Pancreas (tissue), 10 donors: Measurements from ENCODE around the gene MRGPRG. TPM values are rescaled to one million over a fixed set of nuclear protein-coding genes. Genes with fewer than 3 reads are reported as not detected.

Experiments
- ATAC-seq, 4 donors: fragments of 200-7000 bp; cut with Tn5 transposase; one replicate each; pipeline versions ENCODE4 v1.8.0 to v1.9.1; 2020; ENCODE audit warnings: mild to moderate bottlenecking in 4 of 4, moderate library complexity in 4 of 4
- DNase-seq, 6 donors: peaks; one replicate each; pipeline ENCODE4 v3.0.0-alpha.2; 2020
- FAIRE-seq: peaks from 2 replicates; lab custom pipeline; 2012; peaks lifted over from hg19 to GRCh38; lab: Jason Lieb, UNC
- H3K27ac ChIP-seq, 4 donors: fragments of 200-600 bp; sonication (generic); 1 replicate in 3 of 4; 2 replicates in 1 of 4; pipeline versions ENCODE4 v1.5.0 to v1.8.0; 2020
- H3K27me3 ChIP-seq, 4 donors: fragments of 200-600 bp; one replicate each; pipeline ENCODE4 v1.8.0; 2021
- H3K36me3 ChIP-seq, 3 donors: fragments of 200-600 bp; sonication (generic) in 1 of 3; one replicate each; pipeline versions ENCODE4 v1.5.0 to v1.8.0; 2020 to 2021
- H3K4me1 ChIP-seq, 3 donors: fragments of 200-600 bp; one replicate each; pipeline ENCODE4 v1.8.0; 2021
- H3K4me3 ChIP-seq, 4 donors: fragments of 200-600 bp; sonication (generic) in 2 of 4; one replicate each; pipeline versions ENCODE4 v1.5.0 to v1.8.0; 2020 to 2021
- H3K9me3 ChIP-seq, 4 donors: fragments of 200-600 bp; one replicate each; pipeline ENCODE4 v1.8.0; 2021
- WGBS, 2 donors: extraction: QIAGEN DNeasy Blood & Tissue Kit; methylation state at CpG; one replicate each; pipeline ENCODE4 v1.1.7; 2013; 5-methylcytosine and 5-hydroxymethylcytosine counted together
- intact Hi-C, 3 donors: fragments of 100-400 bp; cut with DNase I; formaldehyde crosslinking; loops; one replicate each; pipeline versions ENCODE4 v1.11.1 to v1.14.2; 2022
- polyA plus RNA-seq, 2 donors: library from polyadenylated mRNA; stranded (reverse); fragments of 200-250 nt; gene quantifications; one replicate each; pipeline ENCODE4 v1.2.3, GENCODE V29; 2013
- total RNA-seq, 6 donors: library from RNA; stranded (reverse); fragmentation: NEBNext Ultra II Directional in 4 of 6; extraction: Animal tissue kit (Norgen Biotek cat#: 25700) in 4 of 6; gene quantifications; one replicate each; pipeline versions ENCODE4 v1.2.1 to v1.2.4, GENCODE V29; 2021 to 2023
- TF ChIP-seq, protein P1 (sequence below), 4 donors: fragments of 200-600 bp; sonication (generic) in 3 of 4; IDR thresholded peaks; one replicate each; pipeline versions ENCODE4 v1.5.0 to v1.8.0; 2021; ENCODE audit warnings: antibody characterized with exemption in 4 of 4
- donor health status: healthy with polysubstance abuse.
- donor health status: DM: no; HTN: no; CAD: no; lungs with moderate emphysema.
- donor health status: DM: no; HTN: no; CAD: no.
- donor health status: control.
- donor health status: control.
- donor health status: Bipolar disorder and iron deficiency.
- donor health status: DM: yes; HTN: yes; CAD: no.
- donor health status: DM: no; HTN: no; CAD: no.
- donor health status: DM: no; HTN: no; CAD: no.
- donor health status: DM: yes; HTN: yes; CAD: no.

MRGPRG gene
- total and polyA plus RNA-seq, 8 donors, result not detected

DNA sequence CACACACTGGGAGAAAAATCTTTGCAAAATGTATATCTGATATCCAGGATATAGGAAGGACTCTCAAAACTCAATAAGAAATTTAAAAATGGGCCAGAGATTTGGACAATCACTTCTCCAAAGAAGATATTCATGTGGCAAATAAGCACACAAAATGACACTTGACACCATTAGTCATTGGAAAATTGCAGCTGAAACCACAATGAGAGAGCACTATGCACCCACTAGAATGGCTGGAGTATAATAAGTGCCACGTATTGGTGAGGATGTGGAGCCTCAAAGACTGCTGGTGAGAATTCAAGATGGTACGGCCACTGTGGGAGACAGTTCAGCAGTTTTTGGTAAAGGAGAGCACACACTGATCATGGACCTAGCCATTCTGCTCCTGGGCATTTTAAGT lies 40.7 kb downstream of the MRGPRG start:
- ATAC-seq, result no peak
- 69 to 75% methylated on average over 2 of the region's 2 CpGs for WGBS, 2 donors

DNA sequence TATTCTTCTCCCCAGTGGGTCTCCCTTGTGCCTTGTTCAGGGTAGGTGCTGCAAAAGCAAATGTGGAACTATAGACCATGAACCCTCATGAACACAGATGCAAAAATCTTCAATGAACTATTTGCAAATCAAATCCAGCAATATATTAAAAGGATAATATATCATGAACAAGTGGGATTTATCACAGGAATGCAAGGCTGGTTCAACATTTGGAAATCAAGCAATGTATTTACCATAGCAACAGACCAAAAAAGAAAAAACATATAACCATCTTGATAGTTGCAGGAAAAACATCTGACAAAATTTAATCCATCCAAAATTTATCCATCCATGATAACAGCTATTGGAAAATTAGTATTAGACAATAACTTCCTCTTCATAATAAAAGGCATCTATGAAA lies 42.1 kb downstream of the MRGPRG start:
- DNase-seq, result no peak
- Histone ChIP-seq H3K4me3 (no peak overlapping the region), H3K27me3 (no peaks in the 10 kb centered on the region), H3K36me3 (no peaks in the 10 kb centered on the region), H3K9me3 (no peaks in the 10 kb centered on the region), H3K4me1 (no peaks in the 10 kb centered on the region), H3K27ac (no peak overlapping the region)
- ATAC-seq, result no peak
- intact Hi-C loops, result no loop called here
- TF ChIP-seq, protein P1, sequence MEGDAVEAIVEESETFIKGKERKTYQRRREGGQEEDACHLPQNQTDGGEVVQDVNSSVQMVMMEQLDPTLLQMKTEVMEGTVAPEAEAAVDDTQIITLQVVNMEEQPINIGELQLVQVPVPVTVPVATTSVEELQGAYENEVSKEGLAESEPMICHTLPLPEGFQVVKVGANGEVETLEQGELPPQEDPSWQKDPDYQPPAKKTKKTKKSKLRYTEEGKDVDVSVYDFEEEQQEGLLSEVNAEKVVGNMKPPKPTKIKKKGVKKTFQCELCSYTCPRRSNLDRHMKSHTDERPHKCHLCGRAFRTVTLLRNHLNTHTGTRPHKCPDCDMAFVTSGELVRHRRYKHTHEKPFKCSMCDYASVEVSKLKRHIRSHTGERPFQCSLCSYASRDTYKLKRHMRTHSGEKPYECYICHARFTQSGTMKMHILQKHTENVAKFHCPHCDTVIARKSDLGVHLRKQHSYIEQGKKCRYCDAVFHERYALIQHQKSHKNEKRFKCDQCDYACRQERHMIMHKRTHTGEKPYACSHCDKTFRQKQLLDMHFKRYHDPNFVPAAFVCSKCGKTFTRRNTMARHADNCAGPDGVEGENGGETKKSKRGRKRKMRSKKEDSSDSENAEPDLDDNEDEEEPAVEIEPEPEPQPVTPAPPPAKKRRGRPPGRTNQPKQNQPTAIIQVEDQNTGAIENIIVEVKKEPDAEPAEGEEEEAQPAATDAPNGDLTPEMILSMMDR (IDR thresholded peaks at IDR 0.05), result no peak
- FAIRE-seq, result no peak

More for the DNA sequence above, 40.7 kb downstream of the MRGPRG start:
- Histone ChIP-seq H3K4me3 (no peak overlapping the region), H3K27me3 (no peaks in the 10 kb centered on the region), H3K9me3 (no peaks in the 10 kb centered on the region), H3K27ac (no peak overlapping the region), H3K4me1 (no peaks in the 10 kb centered on the region), H3K36me3 (no peaks in the 10 kb centered on the region)
- DNase-seq (no peak), FAIRE-seq (no peak)
- TF ChIP-seq, protein P1 (IDR thresholded peaks at IDR 0.05), result no peak
- intact Hi-C loops, result no loop called here

DNA sequence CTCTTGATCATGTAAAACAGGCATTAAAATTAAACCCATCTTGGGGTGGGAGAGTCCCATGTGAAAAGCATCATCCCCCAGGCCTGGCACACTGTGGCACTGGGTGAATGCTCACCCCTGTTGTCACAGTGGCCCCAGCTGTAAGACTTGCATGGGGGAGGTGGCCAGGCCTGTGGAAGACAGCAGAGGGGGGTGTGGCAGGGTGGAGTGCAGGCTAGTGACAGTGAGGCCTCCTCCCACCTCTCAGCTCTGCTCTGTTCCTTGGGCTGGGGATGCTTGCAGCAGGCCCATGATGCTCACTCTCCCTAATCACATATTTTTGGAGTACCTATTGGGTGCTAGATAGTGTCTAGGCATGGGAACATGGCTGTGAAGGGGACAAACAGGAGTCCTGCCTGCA lies 43.4 kb downstream of the MRGPRG start:
- no peak for ATAC-seq
- Histone ChIP-seq H3K9me3 (no peaks in the 10 kb centered on the region), H3K4me1 (peaks cover 0 to under 1% (median under 1%) of the 10 kb centered on the region in 3 donors), H3K36me3 (no peaks in the 10 kb centered on the region), H3K27ac (no peak overlapping the region), H3K27me3 (no peaks in the 10 kb centered on the region), H3K4me3 (no peak overlapping the region)
- TF ChIP-seq, protein P1 (IDR thresholded peaks at IDR 0.05), result no peak
- no peak for FAIRE-seq
- intact Hi-C loops, result no loop called here
- DNase-seq, result no peak

DNA sequence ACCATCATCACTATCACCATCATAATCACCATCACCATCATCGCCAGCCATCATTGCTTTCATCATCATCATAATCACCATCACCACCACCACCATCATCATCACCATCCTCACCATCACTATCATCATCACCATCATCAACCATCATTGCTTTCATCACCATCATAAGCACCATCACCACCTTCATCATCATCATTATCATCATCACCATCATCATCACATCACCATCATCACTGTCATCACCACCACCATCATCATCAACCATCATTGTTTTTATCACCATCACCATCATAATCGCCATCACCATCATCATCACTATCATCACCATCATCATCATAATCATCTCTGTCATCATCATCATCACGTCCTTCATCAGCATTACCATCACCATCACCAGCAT lies 44.2 kb downstream of the MRGPRG start:
- H3K4me1 ChIP-seq, result peaks cover 0 to 9% (median 7%) of the 10 kb centered on the region in 3 donors
- no peaks in the 10 kb centered on the region for H3K36me3 ChIP-seq
- H3K9me3 ChIP-seq, result no peaks in the 10 kb centered on the region
- WGBS, 2 donors, result 70 to 86% methylated on average over 3 of the region's 3 CpGs
- H3K27me3 ChIP-seq, result no peaks in the 10 kb centered on the region
- intact Hi-C loops, result no loop called here
- ATAC-seq (no peak), DNase-seq (no peak), FAIRE-seq (no peak)
- TF ChIP-seq, protein P1 (IDR thresholded peaks at IDR 0.05), result no peak
- H3K4me3 ChIP-seq, result no peak overlapping the region
- H3K27ac ChIP-seq, result no peak overlapping the region

DNA sequence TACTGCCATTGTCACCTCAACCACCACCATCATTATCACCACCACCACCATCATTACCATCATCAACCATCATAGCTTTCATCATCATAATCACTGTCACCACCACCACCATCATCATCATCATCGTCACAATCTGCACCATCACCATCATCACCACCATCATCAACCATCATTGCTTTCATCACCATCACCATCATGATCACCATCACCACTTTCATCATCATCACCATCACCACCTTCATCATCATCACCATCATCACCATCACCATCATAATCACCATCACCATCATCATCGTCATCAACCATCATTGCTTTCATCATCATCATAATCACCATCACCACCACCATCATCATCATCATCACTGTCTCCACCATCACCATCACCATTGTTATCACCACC lies 44.8 kb downstream of the MRGPRG start:
- FAIRE-seq (no peak), ATAC-seq (no peak), DNase-seq (no peak)
- Histone ChIP-seq H3K4me3 (no peak overlapping the region), H3K27ac (no peak overlapping the region), H3K9me3 (no peaks in the 10 kb centered on the region), H3K36me3 (no peaks in the 10 kb centered on the region), H3K27me3 (no peaks in the 10 kb centered on the region), H3K4me1 (peaks cover 0 to 15% (median 7%) of the 10 kb centered on the region in 3 donors)
- TF ChIP-seq, protein P1 (IDR thresholded peaks at IDR 0.05), result no peak
- intact Hi-C loops, result no loop called here
- 85 to 98% methylated on average over 2 of the region's 2 CpGs for WGBS, 2 donors
